Natural killer cell (primary cell): ENCODE measurements around the gene PDE4B. TPM values are rescaled to one million over a fixed set of nuclear protein-coding genes. Genes with fewer than 3 reads are reported as not detected.

Experiments
- ATAC-seq, 3 donors: fragments of 150-1000 bp in 2 of 3; fragments of 200-7000 bp in 1 of 3; cut with Tn5 transposase; 1 replicate in 1 of 3; 2 replicates in 2 of 3; pipeline ENCODE4 v1.10.0; 2021; ENCODE audit warnings: mild to moderate bottlenecking in 2 of 3, moderate library complexity in 2 of 3
- DNase-seq, 2 donors: peaks; one replicate each; pipeline versions ENCODE4 v3.0.0 to v3.0.0-alpha.2; 2013 to 2021; ENCODE audit warnings: mixed read lengths in 1 of 2
- H3K27ac ChIP-seq: one replicate; pipeline ENCODE4 v1.5.1; 2013; ENCODE audit warnings: mild to moderate bottlenecking, low read length
- H3K27me3 ChIP-seq: one replicate; pipeline ENCODE4 v1.6.1; 2013; ENCODE audit warnings: low read length; ENCODE audit not compliant: control insufficient read depth, insufficient read depth
- H3K36me3 ChIP-seq: one replicate; pipeline ENCODE4 v1.6.1; 2013; ENCODE audit warnings: low read length; ENCODE audit not compliant: control insufficient read depth, insufficient read depth
- H3K4me1 ChIP-seq: one replicate; pipeline ENCODE4 v1.6.1; 2013; ENCODE audit warnings: low read length; ENCODE audit not compliant: control insufficient read depth, insufficient read depth
- H3K4me3 ChIP-seq: one replicate; pipeline ENCODE4 v1.5.1; 2013; ENCODE audit warnings: low read length
- H3K9me3 ChIP-seq: one replicate; pipeline ENCODE4 v1.6.1; 2013; ENCODE audit warnings: low read length; ENCODE audit not compliant: control insufficient read depth, insufficient read depth
- H3K27ac Mint-ChIP-seq, 2 donors: one replicate each; pipeline ENCODE4 v1.8.0; 2022; ENCODE audit warnings: mild to moderate bottlenecking in 2 of 2, mixed read lengths in 2 of 2, moderate library complexity in 1 of 2
- H3K27me3 Mint-ChIP-seq, 2 donors: one replicate each; pipeline ENCODE4 v1.8.0; 2022; ENCODE audit warnings: low read depth in 2 of 2, mixed read lengths in 2 of 2
- H3K36me3 Mint-ChIP-seq: one replicate; pipeline ENCODE4 v1.8.0; 2022; ENCODE audit warnings: mixed read lengths
- H3K4me1 Mint-ChIP-seq, 2 donors: one replicate each; pipeline ENCODE4 v1.8.0; 2022; ENCODE audit warnings: mixed read lengths in 2 of 2
- H3K4me3 Mint-ChIP-seq: one replicate; pipeline ENCODE4 v1.8.0; 2022; ENCODE audit warnings: mild to moderate bottlenecking, moderate library complexity, mixed read lengths
- H3K9me3 Mint-ChIP-seq, 2 donors: one replicate each; pipeline ENCODE4 v1.8.0; 2022; ENCODE audit warnings: mixed read lengths in 2 of 2
- CTCF ChIP-seq: fragments of 200-600 bp; IDR thresholded peaks from one replicate; pipeline ENCODE4 v1.8.0; 2022; ENCODE audit warnings: antibody characterized with exemption
- WGBS: methylation state at CpG from one replicate; pipeline ENCODE4 v1.1.7; 2013; ENCODE audit warnings: missing lambda C conversion rate; ENCODE audit not compliant: insufficient coverage; 5-methylcytosine and 5-hydroxymethylcytosine counted together
- intact Hi-C: fragments of 100-400 bp; cut with micrococcal nuclease; formaldehyde crosslinking; loops from one replicate; pipeline ENCODE4 v1.14.2; 2022
- total RNA-seq, 4 donors: library from RNA; stranded (reverse); fragments of 120-200 nt in 1 of 4; gene quantifications; one replicate each; pipeline versions ENCODE4 v1.2.3 to v1.2.4, GENCODE V29; 2013 to 2022

Gene PDE4B
- total RNA-seq, 3 donors from 2014 or later (not counting 1 experiment from before 2014, with no cell fraction given): 18.0 to 42.4 (median 25.5) TPM

- Histone ChIP-seq H3K4me1 (no peaks in the 10 kb centered on the region), H3K27ac (no peak overlapping the region), H3K9me3 (no peaks in the 10 kb centered on the region), H3K36me3 (no peaks in the 10 kb centered on the region), H3K4me3 (no peak overlapping the region), H3K27me3 (no peaks in the 10 kb centered on the region)
- no peak for TF ChIP-seq CTCF
- intact Hi-C loops: no loop called here
- no peaks in the 10 kb centered on the region for H3K27me3 Mint-ChIP-seq
- H3K4me3 Mint-ChIP-seq: no peak overlapping the region
- H3K4me1 Mint-ChIP-seq: no peaks in the 10 kb centered on the region
- no peaks in the 10 kb centered on the region for H3K36me3 Mint-ChIP-seq
- no peak overlapping the region for H3K27ac Mint-ChIP-seq
- peaks cover 6 to 7% of the 10 kb centered on the region in 2 donors for H3K9me3 Mint-ChIP-seq
- ATAC-seq (no peak), DNase-seq (no peak)
- WGBS: 92% methylated on average over 3 of the region's 3 CpGs
Observed at GRCh38 chr1:65826782-65827181, 34.1 kb downstream of the PDE4B start.

DNA sequence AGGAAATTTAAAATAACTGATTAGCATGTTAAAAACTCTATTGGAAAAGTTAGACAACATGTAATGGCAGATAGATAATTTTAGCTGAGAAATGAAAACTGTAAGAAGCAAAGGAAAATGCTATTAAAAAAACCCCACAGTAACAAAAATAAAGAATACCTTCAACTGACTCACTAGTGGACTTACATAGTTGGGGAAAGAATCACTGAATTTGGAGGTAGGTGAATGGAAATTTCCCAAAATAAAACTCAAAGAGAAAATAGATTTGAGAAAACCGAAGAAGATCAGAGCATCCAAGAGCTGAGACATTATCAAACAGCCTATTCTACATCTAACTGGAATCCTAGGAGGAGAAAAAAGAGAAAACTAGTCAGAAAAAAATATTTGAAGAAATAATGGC lies 34.7 kb downstream of the PDE4B start:
- Mint-ChIP-seq H3K27ac (no peak overlapping the region), H3K4me1 (no peaks in the 10 kb centered on the region), H3K27me3 (no peaks in the 10 kb centered on the region), H3K36me3 (no peaks in the 10 kb centered on the region), H3K4me3 (no peak overlapping the region), H3K9me3 (peaks cover 6 to 7% of the 10 kb centered on the region in 2 donors)
- Histone ChIP-seq H3K4me1 (no peaks in the 10 kb centered on the region), H3K27ac (no peak overlapping the region), H3K4me3 (no peak overlapping the region), H3K27me3 (no peaks in the 10 kb centered on the region), H3K9me3 (no peaks in the 10 kb centered on the region), H3K36me3 (no peaks in the 10 kb centered on the region)
- ATAC-seq (no peak), DNase-seq (no peak)
- TF ChIP-seq CTCF: no peak
- WGBS: no CpG with 5 or more reads among the region's 1 CpG
- intact Hi-C loops: no loop called here

DNA sequence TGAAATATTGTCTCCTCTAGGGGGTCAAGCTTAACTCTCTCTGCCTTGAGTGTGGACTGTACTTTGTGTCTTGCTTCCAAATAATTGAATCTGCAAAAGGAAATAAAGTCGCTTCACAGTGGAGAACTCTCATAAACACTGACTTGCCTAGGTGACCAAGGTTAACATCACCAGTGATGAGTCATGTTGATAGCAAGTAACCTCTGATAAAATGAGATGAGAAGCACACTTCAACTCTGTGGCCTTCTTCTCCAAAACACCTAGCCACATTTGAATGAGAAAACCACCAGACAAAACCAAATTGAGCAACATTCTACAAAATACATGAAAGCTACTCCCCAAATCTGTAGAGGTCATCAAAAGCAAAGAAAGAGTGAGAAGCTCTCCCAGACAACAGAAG lies 37.6 kb downstream of the PDE4B start:
- Histone ChIP-seq H3K4me1 (no peaks in the 10 kb centered on the region), H3K36me3 (no peaks in the 10 kb centered on the region), H3K27me3 (no peaks in the 10 kb centered on the region), H3K27ac (no peak overlapping the region), H3K4me3 (no peak overlapping the region), H3K9me3 (no peaks in the 10 kb centered on the region)
- DNase-seq (no peak), ATAC-seq (no peak)
- Mint-ChIP-seq H3K4me3 (no peak overlapping the region), H3K4me1 (no peaks in the 10 kb centered on the region), H3K36me3 (no peaks in the 10 kb centered on the region), H3K27ac (no peak overlapping the region), H3K27me3 (no peaks in the 10 kb centered on the region), H3K9me3 (peaks cover 2 to 3% of the 10 kb centered on the region in 2 donors)
- TF ChIP-seq CTCF: no peak
- intact Hi-C loops: no loop called here
- 50% methylated on average over 1 of the region's 1 CpG for WGBS

DNA sequence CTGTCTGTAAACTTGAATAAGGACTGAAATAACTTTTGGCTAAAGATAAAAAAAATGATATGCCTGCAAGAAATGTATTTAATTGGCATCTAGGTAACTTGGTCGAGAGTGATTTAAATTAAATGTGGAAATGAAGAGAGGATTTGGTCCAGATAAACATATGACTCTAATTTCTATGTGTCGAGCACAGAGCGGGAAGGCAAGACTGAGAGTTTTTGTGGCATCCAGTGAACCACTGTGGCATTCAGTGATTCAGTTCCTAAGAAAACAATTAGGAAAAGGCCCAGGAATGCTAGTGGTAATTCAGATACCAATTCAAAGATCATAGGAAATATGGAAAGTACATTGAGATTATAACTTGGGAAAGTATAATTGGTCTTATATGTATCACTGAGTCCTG lies 39.6 kb downstream of the PDE4B start:
- Mint-ChIP-seq H3K27ac (no peak overlapping the region), H3K27me3 (no peaks in the 10 kb centered on the region), H3K4me1 (no peaks in the 10 kb centered on the region), H3K36me3 (no peaks in the 10 kb centered on the region), H3K4me3 (no peak overlapping the region), H3K9me3 (peaks cover 3 to 4% of the 10 kb centered on the region in 2 donors)
- DNase-seq (no peak), ATAC-seq (no peak)
- Histone ChIP-seq H3K4me1 (no peaks in the 10 kb centered on the region), H3K9me3 (no peaks in the 10 kb centered on the region), H3K27me3 (no peaks in the 10 kb centered on the region), H3K27ac (no peak overlapping the region), H3K36me3 (no peaks in the 10 kb centered on the region), H3K4me3 (no peak overlapping the region)
- no peak for TF ChIP-seq CTCF
- intact Hi-C loops: no loop called here
- WGBS: 60% methylated on average over 3 of the region's 3 CpGs
